ENCODE measurements around the gene SLC7A7.
"Not testable (repeated sequence)": the region's sequence is repeated elsewhere in the genome, so short reads cannot be mapped to it uniquely, and the experiment has no call there.

GRCh38 chr14:22724847-22725246 lies 90.4 kb downstream of the SLC7A7 start:
- TF ChIP-seq CTCF (conservative IDR thresholded peaks at IDR 0.05 in 1 of 2, IDR thresholded peaks at IDR 0.05 in 1 of 2; ENCODE audit: low read depth in 1 of 2, low read length in 2 of 2); EZH2 (IDR thresholded peaks at IDR 0.05; ENCODE audit: low read length, missing control alignments): not testable (repeated sequence)

All from fibroblast of lung (primary cell).